NT2/D1 (cell line): ENCODE results near the gene PGAM2.

ENCODE experiments used
- DNase-seq: peaks from one replicate; pipeline ENCODE4 v3.0.0-alpha.2; 2011; ENCODE audit warnings: low read depth, low spot score
- H3K27me3 ChIP-seq: 2 replicates; pipeline ENCODE4 v1.6.0; 2011; ENCODE audit warnings: mild to moderate bottlenecking; ENCODE audit not compliant: insufficient read length, insufficient read depth
- H3K36me3 ChIP-seq: 2 replicates; pipeline ENCODE4 v1.6.1; 2011; ENCODE audit warnings: mild to moderate bottlenecking, low read length, mixed read lengths; ENCODE audit not compliant: insufficient read depth, insufficient read length
- H3K4me1 ChIP-seq: 2 replicates; pipeline ENCODE4 v1.5.1; 2011; ENCODE audit not compliant: insufficient read depth, insufficient read length
- H3K4me3 ChIP-seq: 2 replicates; pipeline ENCODE4 v1.5.1; 2011; ENCODE audit warnings: low read depth; ENCODE audit not compliant: insufficient read length
- H3K9ac ChIP-seq: 2 replicates; pipeline ENCODE4 v1.6.0; 2011; ENCODE audit warnings: low read depth; ENCODE audit not compliant: insufficient read length
- H3K9me3 ChIP-seq: 2 replicates; pipeline ENCODE4 v1.5.1; 2011; ENCODE audit warnings: mild to moderate bottlenecking, low read length; ENCODE audit not compliant: insufficient read depth
- SUZ12 ChIP-seq: IDR thresholded peaks from 2 replicates; pipeline ENCODE4 v1.6.1; 2011; ENCODE audit not compliant: insufficient read length, insufficient read depth; ENCODE audit errors: extremely low read depth
- YY1 ChIP-seq: IDR thresholded peaks from 2 replicates; pipeline ENCODE4 v1.6.1; 2011; ENCODE audit not compliant: insufficient read length, insufficient read depth
- ZNF274 ChIP-seq: IDR thresholded peaks from 2 replicates; pipeline ENCODE4 v1.6.1; 2011; ENCODE audit warnings: mild to moderate bottlenecking, low read depth, low read length

PGAM2 gene

GRCh38 chr7:44101303-44101965, 36.1 kb upstream of the PGAM2 start:
- Histone ChIP-seq H3K4me1 (peaks cover 27% of the 10 kb centered on the region), H3K36me3 (peaks cover 6% of the 10 kb centered on the region), H3K27me3 (peaks cover 35% of the 10 kb centered on the region), H3K9ac (no peak overlapping the region), H3K9me3 (no peaks in the 10 kb centered on the region), H3K4me3 (no peak overlapping the region)
- TF ChIP-seq SUZ12 = no peak
- no peak for TF ChIP-seq YY1
- TF ChIP-seq ZNF274 = no peak
- no peak for DNase-seq

DNA sequence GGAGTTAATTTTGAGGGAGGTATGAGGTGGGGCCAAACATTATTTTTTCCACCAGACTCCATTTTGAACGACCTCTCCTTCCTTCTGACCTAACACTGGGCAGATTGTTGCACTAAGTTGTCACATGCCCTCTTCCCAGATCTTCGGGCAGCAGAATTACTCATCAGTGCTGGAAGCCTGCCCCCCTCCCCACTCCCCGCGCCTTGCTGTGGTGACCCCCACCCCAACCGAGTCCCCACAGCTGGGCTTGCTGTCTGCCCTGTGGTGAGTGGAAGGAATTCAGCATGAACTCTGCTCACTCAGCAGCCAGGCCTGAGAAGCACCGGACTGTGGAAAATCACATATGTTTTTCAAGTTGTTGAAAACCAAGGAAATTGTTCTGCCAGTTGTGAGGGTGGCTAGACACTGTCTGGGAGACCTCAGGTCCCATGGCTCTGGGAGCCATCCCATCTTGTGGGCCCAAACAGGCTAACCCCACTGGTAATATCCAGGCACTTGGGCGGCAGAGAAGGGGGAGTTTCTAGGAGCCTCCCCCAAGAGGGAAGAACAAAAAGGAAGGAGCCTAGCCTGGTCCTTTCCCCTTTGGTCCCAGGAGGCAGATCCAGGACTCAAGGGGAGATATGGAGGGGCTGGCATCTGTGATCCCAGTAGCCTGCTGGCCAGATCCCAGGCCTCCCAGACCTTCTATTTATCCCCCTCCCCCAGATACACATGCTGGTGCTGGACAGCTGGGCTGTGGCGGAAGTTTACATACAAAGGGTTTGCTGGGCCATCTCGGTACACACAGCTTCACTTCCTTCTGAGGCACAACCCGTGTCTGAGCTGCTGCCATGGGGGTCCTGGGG, 35.3 kb upstream of the PGAM2 start:
- DNase-seq = no peak
- Histone ChIP-seq H3K9ac (no peak overlapping the region), H3K4me3 (no peak overlapping the region), H3K9me3 (no peaks in the 10 kb centered on the region), H3K27me3 (peaks cover 29% of the 10 kb centered on the region), H3K36me3 (no peaks in the 10 kb centered on the region), H3K4me1 (peaks cover 26% of the 10 kb centered on the region)
- TF ChIP-seq ZNF274 (no peak), YY1 (no peak), SUZ12 (no peak)

DNA sequence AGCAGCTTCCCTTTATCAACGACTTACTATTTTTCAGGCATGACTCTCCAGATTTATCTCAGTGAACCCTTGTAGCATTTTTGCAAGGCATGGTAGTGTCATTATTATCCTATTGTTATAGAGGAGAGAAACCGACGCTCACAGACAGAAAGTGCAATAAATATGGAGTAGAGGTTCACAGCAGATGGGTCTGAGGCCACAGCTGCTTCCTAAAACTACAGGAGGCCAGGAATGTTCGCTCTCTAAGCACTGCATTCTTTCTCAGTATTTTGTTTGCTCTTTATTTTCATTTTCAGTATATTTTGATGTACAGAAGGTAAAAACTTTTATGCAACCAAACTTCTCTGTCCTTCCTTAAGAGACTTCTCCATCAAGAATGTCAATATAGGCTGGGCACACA, 34.3 kb upstream of the PGAM2 start:
- TF ChIP-seq YY1 (no peak), SUZ12 (no peak)
- no peak for DNase-seq
- Histone ChIP-seq H3K9ac (no peak overlapping the region), H3K9me3 (no peaks in the 10 kb centered on the region), H3K4me1 (peaks cover 20% of the 10 kb centered on the region), H3K27me3 (peaks cover 21% of the 10 kb centered on the region), H3K4me3 (no peak overlapping the region), H3K36me3 (no peaks in the 10 kb centered on the region)

- Histone ChIP-seq H3K27me3 (peaks cover 16% of the 10 kb centered on the region), H3K9me3 (no peaks in the 10 kb centered on the region), H3K36me3 (no peaks in the 10 kb centered on the region), H3K4me3 (no peak overlapping the region), H3K9ac (no peak overlapping the region), H3K4me1 (peaks cover 17% of the 10 kb centered on the region)
- TF ChIP-seq SUZ12 (no peak), ZNF274 (no peak), YY1 (no peak)
- DNase-seq = no peak
These were observed 33.0 kb upstream of the PGAM2 start for GRCh38 chr7:44098092-44099068.

- no peak overlapping the region for H3K9ac ChIP-seq
- peaks cover 5% of the 10 kb centered on the region for H3K27me3 ChIP-seq
- H3K36me3 ChIP-seq = no peaks in the 10 kb centered on the region
- peaks cover 9% of the 10 kb centered on the region for H3K4me1 ChIP-seq
- no peak overlapping the region for H3K4me3 ChIP-seq
- DNase-seq = no peak
- H3K9me3 ChIP-seq = no peaks in the 10 kb centered on the region
- no peak for TF ChIP-seq YY1
- no peak for TF ChIP-seq ZNF274
- TF ChIP-seq SUZ12 = no peak
These were observed 31.9 kb upstream of the PGAM2 start for GRCh38 chr7:44097064-44097932.

GRCh38 chr7:44096326-44096881, 31.0 kb upstream of the PGAM2 start:
- no peak for DNase-seq
- no peaks in the 10 kb centered on the region for H3K27me3 ChIP-seq
- H3K9ac ChIP-seq = no peak overlapping the region
- H3K4me3 ChIP-seq = no peak overlapping the region
- no peak for TF ChIP-seq SUZ12
- no peak for TF ChIP-seq YY1
- H3K4me1 ChIP-seq = peaks cover 9% of the 10 kb centered on the region
- H3K9me3 ChIP-seq = no peaks in the 10 kb centered on the region
- no peaks in the 10 kb centered on the region for H3K36me3 ChIP-seq
